Activated naive CD4-positive, alpha-beta T cell treated with anti-CD3 and anti-CD28 coated beads, Interleukin-2, amount 50 U/mL, for 72 hours (primary cell): ENCODE data around the gene NEU4. TPM values are rescaled to one million over a fixed set of nuclear protein-coding genes. Genes with fewer than 3 reads are reported as not detected.
"Not testable (repeated sequence)": the region's sequence is repeated elsewhere in the genome, so short reads cannot be mapped to it uniquely, and the experiment has no call there.

Experiments
- ATAC-seq, 2 donors: fragments of 150-1000 bp; cut with Tn5 transposase; 2 replicates each; pipeline ENCODE4 v1.10.0; 2021; ENCODE audit warnings: mild to moderate bottlenecking in 2 of 2, moderate library complexity in 2 of 2
- DNase-seq, 2 donors: peaks; one replicate each; pipeline ENCODE4 v3.0.0; 2021 to 2022; ENCODE audit warnings: low spot score in 2 of 2
- H3K27ac Mint-ChIP-seq, 2 donors: one replicate each; pipeline ENCODE4 v1.8.0; 2022; ENCODE audit warnings: mild to moderate bottlenecking in 2 of 2, mixed read lengths in 2 of 2
- H3K36me3 Mint-ChIP-seq, 2 donors: one replicate each; pipeline ENCODE4 v1.8.0; 2022; ENCODE audit warnings: mixed read lengths in 2 of 2
- H3K9me3 Mint-ChIP-seq, 2 donors: one replicate each; pipeline ENCODE4 v1.8.0; 2022; ENCODE audit warnings: mixed read lengths in 2 of 2
- total RNA-seq, 2 donors: library from RNA; stranded (reverse); gene quantifications; one replicate each; pipeline ENCODE4 v1.2.3, GENCODE V29; 2022

NEU4 gene
- total RNA-seq, result 1 to 10 TPM; 1.1 to 1.2 TPM

GRCh38 chr2:241808721-241809382 is at the start of gene NEU4:
TSS of gene NEU4 (plus strand) at chr2:241809193. CDS start at chr2:241814485, 5,292 bp downstream.
- ATAC-seq (no peak), DNase-seq (no peak)
- H3K9me3 Mint-ChIP-seq, result no peaks in the 10 kb centered on the region
- H3K27ac Mint-ChIP-seq, result no peak within 1 kb of the TSS
- H3K36me3 Mint-ChIP-seq, result no peaks in the 10 kb centered on the region

GRCh38 chr2:241759893-241760292 is 49.1 kb upstream of the NEU4 start:
- DNase-seq, result peak in 1 of 2 donors; percentile 33
- not testable (repeated sequence) for H3K27ac Mint-ChIP-seq, H3K9me3 Mint-ChIP-seq, ATAC-seq
- peaks cover 5 to 14% of the 10 kb centered on the region in 2 donors for H3K36me3 Mint-ChIP-seq

DNA sequence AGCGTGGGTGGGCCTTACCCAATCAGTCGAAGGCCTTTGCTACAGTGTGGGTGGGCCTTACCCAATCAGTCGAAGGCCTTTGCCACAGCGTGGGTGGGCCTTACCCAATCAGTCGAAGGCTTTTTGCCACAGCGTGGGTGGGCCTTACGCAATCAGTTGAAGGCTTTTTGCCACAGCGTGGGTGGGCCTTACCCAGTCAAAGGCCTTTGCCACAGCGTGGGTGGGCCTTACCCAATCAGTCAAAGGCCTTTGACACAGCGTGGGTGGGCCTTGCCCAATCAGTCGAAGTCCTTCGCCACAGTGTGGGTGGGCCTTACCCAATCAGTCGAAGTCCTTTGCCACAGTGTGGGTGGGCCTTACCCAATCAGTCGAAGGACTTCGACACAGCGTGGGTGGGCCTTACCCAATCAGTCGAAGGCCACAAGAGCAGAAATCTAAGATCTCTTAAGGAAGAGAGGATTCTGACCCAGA is 48.7 kb upstream of the NEU4 start:
- ATAC-seq, result no peak
- Mint-ChIP-seq H3K36me3 (peaks cover 5 to 14% of the 10 kb centered on the region in 2 donors), H3K27ac (no peak overlapping the region), H3K9me3 (no peaks in the 10 kb centered on the region)
- DNase-seq, result peak in 1 of 2 donors; percentile 31

GRCh38 chr2:241762321-241762932 is 46.6 kb upstream of the NEU4 start:
- Mint-ChIP-seq H3K9me3 (no peaks in the 10 kb centered on the region), H3K27ac (peak overlapping the region in 1 of 2 donors; percentile 70), H3K36me3 (peaks cover 5 to 14% of the 10 kb centered on the region in 2 donors)
- DNase-seq (peak in 1 of 2 donors; percentile 49), ATAC-seq (peak in 1 of 2 donors; percentile 58)

GRCh38 chr2:241762933-241763369 is 46.0 kb upstream of the NEU4 start:
- DNase-seq, result peak in 1 of 2 donors; percentile 67
- Mint-ChIP-seq H3K36me3 (peaks cover 5 to 14% of the 10 kb centered on the region in 2 donors), H3K27ac (peak overlapping the region; percentile 70 to 81), H3K9me3 (no peaks in the 10 kb centered on the region)
- ATAC-seq, result peak; percentile 66 to 82

GRCh38 chr2:241763551-241764274 is 45.3 kb upstream of the NEU4 start:
- Mint-ChIP-seq H3K9me3 (no peaks in the 10 kb centered on the region), H3K36me3 (peaks cover 5 to 14% of the 10 kb centered on the region in 2 donors), H3K27ac (peak overlapping the region in 1 of 2 donors; percentile 70)
- peak in 1 of 2 donors; percentile 50 for DNase-seq
- ATAC-seq, result peak in 1 of 2 donors; percentile 47

- peaks cover 5 to 11% of the 10 kb centered on the region in 2 donors for H3K36me3 Mint-ChIP-seq
- no peak for ATAC-seq
- H3K27ac Mint-ChIP-seq, result no peak overlapping the region
- H3K9me3 Mint-ChIP-seq, result no peaks in the 10 kb centered on the region
- DNase-seq, result no peak
Measured at GRCh38 chr2:241764275-241765241, 44.4 kb upstream of the NEU4 start.

- ATAC-seq (no peak), DNase-seq (peak in 1 of 2 donors; percentile 55)
- H3K27ac Mint-ChIP-seq, result no peak overlapping the region
- no peaks in the 10 kb centered on the region for H3K9me3 Mint-ChIP-seq
- no peaks in the 10 kb centered on the region for H3K36me3 Mint-ChIP-seq
Measured at GRCh38 chr2:241767464-241768250, 41.3 kb upstream of the NEU4 start.

GRCh38 chr2:241768251-241768711 is 40.7 kb upstream of the NEU4 start:
- no peaks in the 10 kb centered on the region for H3K9me3 Mint-ChIP-seq
- no peaks in the 10 kb centered on the region for H3K36me3 Mint-ChIP-seq
- H3K27ac Mint-ChIP-seq, result no peak overlapping the region
- ATAC-seq (no peak), DNase-seq (no peak)

- Mint-ChIP-seq H3K36me3 (no peaks in the 10 kb centered on the region), H3K27ac (no peak overlapping the region), H3K9me3 (no peaks in the 10 kb centered on the region)
- ATAC-seq (no peak), DNase-seq (no peak)
Measured at GRCh38 chr2:241768850-241769249, 40.1 kb upstream of the NEU4 start.

DNA sequence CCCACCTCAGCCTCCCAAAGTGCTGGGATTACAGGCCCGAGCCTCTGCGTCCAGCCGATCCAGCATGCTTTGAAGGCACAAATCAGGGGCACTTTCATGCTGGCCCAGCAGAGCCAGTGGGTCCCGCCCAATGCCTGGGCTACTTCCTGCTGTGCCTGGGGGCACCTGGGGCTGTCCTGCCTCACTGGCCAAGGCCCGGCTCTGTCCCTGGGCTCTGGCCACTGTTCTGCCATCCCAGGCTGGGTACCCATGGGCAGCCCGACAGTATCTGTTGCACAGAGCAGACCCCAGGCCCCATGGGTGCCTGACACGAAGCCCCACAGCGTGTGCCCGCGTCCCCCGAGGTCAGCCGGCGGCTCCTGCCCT is 39.2 kb upstream of the NEU4 start:
- Mint-ChIP-seq H3K27ac (no peak overlapping the region), H3K36me3 (no peaks in the 10 kb centered on the region), H3K9me3 (no peaks in the 10 kb centered on the region)
- DNase-seq (no peak), ATAC-seq (no peak)

- H3K9me3 Mint-ChIP-seq, result no peaks in the 10 kb centered on the region
- DNase-seq, result no peak
- H3K36me3 Mint-ChIP-seq, result no peaks in the 10 kb centered on the region
- no peak overlapping the region for H3K27ac Mint-ChIP-seq
- no peak for ATAC-seq
Measured at GRCh38 chr2:241770185-241770935, 38.6 kb upstream of the NEU4 start.

GRCh38 chr2:241770936-241771285 is 38.1 kb upstream of the NEU4 start:
- Mint-ChIP-seq H3K27ac (no peak overlapping the region), H3K9me3 (no peaks in the 10 kb centered on the region), H3K36me3 (no peaks in the 10 kb centered on the region)
- ATAC-seq (no peak), DNase-seq (no peak)

DNA sequence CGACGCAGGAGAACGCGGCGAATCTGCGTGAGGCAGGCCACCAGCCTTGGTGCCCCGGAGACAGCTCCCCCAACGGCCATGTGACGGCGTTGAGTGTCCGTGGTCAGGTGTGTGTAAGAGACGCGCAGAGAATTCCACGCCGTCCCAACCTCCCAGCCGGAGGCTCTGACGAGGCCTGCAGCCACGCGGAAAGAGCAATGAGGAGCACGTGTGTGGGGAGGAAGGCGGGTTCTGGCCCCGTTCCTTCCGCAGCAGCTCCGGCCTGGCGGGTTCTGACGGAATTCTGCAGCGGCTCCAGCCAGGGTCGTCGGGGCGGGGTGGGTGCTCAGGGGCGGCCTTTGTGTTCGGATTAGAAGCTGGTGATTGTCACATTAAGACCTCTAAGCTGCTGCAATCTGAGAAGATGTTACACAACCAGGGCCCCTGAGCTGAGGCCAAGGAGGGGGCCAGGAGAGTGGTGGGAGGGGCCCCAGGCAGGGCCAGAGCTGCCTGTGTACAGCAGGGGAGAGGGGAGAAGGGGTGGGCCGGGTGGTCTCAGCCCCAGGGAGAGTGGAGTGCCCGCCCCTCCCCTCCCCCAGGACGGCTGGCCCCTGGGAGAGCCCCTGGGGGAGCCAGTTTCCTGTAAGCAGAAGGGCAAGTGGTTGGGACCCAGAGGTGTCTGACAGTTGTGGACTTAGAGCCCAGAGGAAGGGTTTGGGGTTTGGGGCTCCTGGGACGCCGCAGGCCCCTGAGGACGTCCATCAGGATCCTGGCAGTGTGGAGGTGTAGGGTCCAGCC is 37.5 kb upstream of the NEU4 start:
- ATAC-seq, result peak in 1 of 2 donors; percentile 24
- Mint-ChIP-seq H3K9me3 (no peaks in the 10 kb centered on the region), H3K27ac (peak overlapping the region in 1 of 2 donors; percentile 87)

More for the DNA sequence above, 37.5 kb upstream of the NEU4 start:
- no peaks in the 10 kb centered on the region for H3K36me3 Mint-ChIP-seq
- DNase-seq, result no peak
